ENCODE results near the gene TNFSF13. TPM values are rescaled to one million over a fixed set of nuclear protein-coding genes. Genes with fewer than 3 reads are reported as not detected.

TNFSF13 gene
- polyA plus RNA-seq, 1 donor (not counting 4 experiments of a cell fraction or from before 2014, with no cell fraction given): 3.9 TPM

DNA sequence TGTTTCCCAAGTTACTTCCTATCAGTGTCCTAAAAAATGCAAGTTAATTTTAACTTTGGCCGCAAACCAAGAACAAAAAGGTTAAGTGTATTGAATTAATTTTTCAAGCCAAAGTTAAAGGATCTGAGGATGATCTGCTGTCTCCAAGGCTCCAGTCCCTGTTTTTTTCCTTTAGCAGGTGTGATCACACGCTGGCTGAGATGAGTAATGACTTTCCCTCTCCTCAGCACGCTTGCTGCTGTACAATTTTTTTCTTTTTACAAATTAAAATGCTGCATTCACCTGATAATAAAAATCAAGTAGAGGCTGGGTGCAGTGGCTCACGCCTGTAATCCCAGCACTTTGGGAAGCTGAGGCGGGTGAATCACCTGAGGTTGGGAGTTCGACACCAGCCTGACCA is 13.6 kb upstream of the TNFSF13 start:
- peaks cover 8% of the 10 kb centered on the region for H3K4me1 ChIP-seq (ENCODE audit: control insufficient read depth, extremely low read depth, insufficient read depth, low read length)
- no peaks in the 10 kb centered on the region for H3K9me3 ChIP-seq (ENCODE audit: control insufficient read depth, low read depth, low read length)
- no peaks in the 10 kb centered on the region for H3K9me1 ChIP-seq (ENCODE audit: control insufficient read depth, extremely low read depth, insufficient read depth, low read length)
- H3K27ac ChIP-seq (ENCODE audit: control insufficient read depth, insufficient read depth, low read length): no peak overlapping the region
- no peaks in the 10 kb centered on the region for H3K27me3 ChIP-seq (ENCODE audit: control insufficient read depth, extremely low read depth, insufficient read depth, low read length)
- H4K20me1 ChIP-seq (ENCODE audit: control insufficient read depth, extremely low read depth, insufficient read depth, low read length): no peaks in the 10 kb centered on the region
- dilution Hi-C loops (cut with MboI; ENCODE audit: extremely low pct_ligation_motif_present, low sequenced_read_pairs): no loop called here
- DNase-seq (ENCODE audit: low read depth, low spot score): no peak
- no peak for FAIRE-seq
- no peak overlapping the region for H3K4me2 ChIP-seq (ENCODE audit: control insufficient read depth, extremely low read depth, insufficient read depth, low read depth, low read length)
- H2AFZ ChIP-seq (ENCODE audit: control insufficient read depth, low read length): no peak overlapping the region
- TF ChIP-seq CTCF (optimal IDR thresholded peaks at IDR 0.05 in 1 of 3, IDR thresholded peaks at IDR 0.05 in 1 of 3, conservative IDR thresholded peaks at IDR 0.05 in 1 of 3; ENCODE audit: extremely low read depth in 1 of 3, insufficient read depth in 2 of 3, low read length in 3 of 3) (no peak), EZH2 (IDR thresholded peaks at IDR 0.05; ENCODE audit: low read length) (no peak)
- no peak overlapping the region for H3K4me3 ChIP-seq (ENCODE audit: control insufficient read depth in 2 of 3, extremely low read depth in 1 of 3, insufficient read depth in 2 of 3, low read depth in 1 of 3, low read length in 3 of 3)
- H3K36me3 ChIP-seq (ENCODE audit: control insufficient read depth in 2 of 2, extremely low read depth in 1 of 2, insufficient read depth in 2 of 2, low read length in 2 of 2): no peaks in the 10 kb centered on the region
- no peaks in the 10 kb centered on the region for H3K79me2 ChIP-seq (ENCODE audit: control insufficient read depth, insufficient read depth, low read length)
- H3K9ac ChIP-seq (ENCODE audit: control insufficient read depth, extremely low read depth, insufficient read depth, low read length): no peak overlapping the region

DNA sequence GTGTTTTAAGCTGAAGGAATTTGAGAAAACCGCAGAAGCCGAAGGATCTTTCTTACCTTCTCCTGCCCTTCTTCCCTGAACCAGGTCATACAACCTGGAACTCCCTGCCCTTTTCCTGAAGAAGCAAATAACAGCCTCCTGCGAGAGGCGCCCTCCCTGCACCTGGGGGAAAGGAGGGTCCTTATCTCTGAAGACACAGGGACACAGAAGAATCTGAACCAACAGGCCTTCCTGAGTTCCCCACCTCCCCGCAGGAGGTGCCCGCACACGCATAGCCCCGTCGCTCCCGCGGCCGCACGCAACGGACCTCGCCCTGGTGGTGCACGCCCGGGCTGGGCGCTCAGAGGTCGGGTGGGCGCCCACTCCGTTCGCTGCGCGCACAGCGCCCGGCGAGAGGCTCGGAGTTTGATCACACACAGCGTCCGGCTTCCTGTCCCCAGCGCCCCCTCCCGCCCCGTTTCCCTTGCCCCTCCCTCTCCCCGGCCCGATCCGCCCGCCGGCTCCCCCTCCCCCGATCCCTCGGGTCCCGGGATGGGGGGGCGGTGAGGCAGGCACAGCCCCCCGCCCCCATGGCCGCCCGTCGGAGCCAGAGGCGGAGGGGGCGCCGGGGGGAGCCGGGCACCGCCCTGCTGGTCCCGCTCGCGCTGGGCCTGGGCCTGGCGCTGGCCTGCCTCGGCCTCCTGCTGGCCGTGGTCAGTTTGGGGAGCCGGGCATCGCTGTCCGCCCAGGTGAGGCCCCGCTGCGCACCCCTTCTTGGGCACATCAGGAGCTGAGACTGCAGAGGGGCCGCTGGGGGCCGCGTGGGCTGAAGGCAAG is 9.8 kb upstream of the TNFSF13 start, which contains the start of gene TNFSF12:
Gene TNFSF12, plus strand, starts transcription at position 474 of the 816 bp plus-strand sequence. Its CDS starts 96 bp downstream, at position 570.
- Histone ChIP-seq H3K27ac (ENCODE audit: control insufficient read depth, insufficient read depth, low read length) (no peak within 1 kb of the TSS), H3K4me1 (ENCODE audit: control insufficient read depth, extremely low read depth, insufficient read depth, low read length) (peaks cover 8% of the 10 kb centered on the region)

More for the DNA sequence above, 9.8 kb upstream of the TNFSF13 start, which contains the start of gene TNFSF12:
- TF ChIP-seq EZH2 (IDR thresholded peaks at IDR 0.05; ENCODE audit: low read length) (no peak), CTCF (optimal IDR thresholded peaks at IDR 0.05 in 1 of 3, IDR thresholded peaks at IDR 0.05 in 1 of 3, conservative IDR thresholded peaks at IDR 0.05 in 1 of 3; ENCODE audit: extremely low read depth in 1 of 3, insufficient read depth in 2 of 3, low read length in 3 of 3) (no peak)
- Histone ChIP-seq H4K20me1 (ENCODE audit: control insufficient read depth, extremely low read depth, insufficient read depth, low read length) (no peaks in the 10 kb centered on the region), H3K9me1 (ENCODE audit: control insufficient read depth, extremely low read depth, insufficient read depth, low read length) (no peaks in the 10 kb centered on the region), H3K4me3 (ENCODE audit: control insufficient read depth in 2 of 3, extremely low read depth in 1 of 3, insufficient read depth in 2 of 3, low read depth in 1 of 3, low read length in 3 of 3) (peak within 1 kb of the TSS; percentile 31 to 41 (median 34)), H3K79me2 (ENCODE audit: control insufficient read depth, insufficient read depth, low read length) (no peaks in the 10 kb centered on the region), H3K9ac (ENCODE audit: control insufficient read depth, extremely low read depth, insufficient read depth, low read length) (peak within 1 kb of the TSS; percentile 62), H3K4me2 (ENCODE audit: control insufficient read depth, extremely low read depth, insufficient read depth, low read depth, low read length) (peak within 1 kb of the TSS; percentile 74), H3K9me3 (ENCODE audit: control insufficient read depth, low read depth, low read length) (no peaks in the 10 kb centered on the region), H3K27me3 (ENCODE audit: control insufficient read depth, extremely low read depth, insufficient read depth, low read length) (no peaks in the 10 kb centered on the region), H2AFZ (ENCODE audit: control insufficient read depth, low read length) (peak within 1 kb of the TSS; percentile 58), H3K36me3 (ENCODE audit: control insufficient read depth in 2 of 2, extremely low read depth in 1 of 2, insufficient read depth in 2 of 2, low read length in 2 of 2) (no peaks in the 10 kb centered on the region)
- FAIRE-seq (peak; percentile 69), DNase-seq (ENCODE audit: low read depth, low spot score) (no peak)
- dilution Hi-C loops (cut with MboI; ENCODE audit: extremely low pct_ligation_motif_present, low sequenced_read_pairs): no loop called here
